ENCODE measurements around the gene SCGB1D4.

SCGB1D4 gene

DNA sequence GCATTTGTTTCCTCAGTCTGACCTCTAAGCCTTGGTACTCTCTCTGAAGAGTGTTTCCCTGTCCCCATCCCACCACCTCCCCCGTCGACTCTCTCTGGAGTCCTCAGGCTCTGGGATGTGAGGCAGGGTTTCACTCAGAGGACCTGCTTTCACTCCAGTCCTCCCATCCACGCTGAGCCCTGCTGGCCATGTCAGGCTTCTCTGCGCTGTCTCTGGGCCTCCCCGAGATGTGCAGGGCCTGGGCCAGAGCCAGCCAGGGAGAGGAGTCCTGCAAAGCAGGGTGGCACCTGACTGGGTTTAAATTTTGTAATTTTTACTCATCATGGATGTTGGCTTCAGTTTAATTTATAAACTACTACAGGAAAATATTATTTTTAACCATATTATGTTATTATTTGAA, 25.6 kb downstream of the SCGB1D4 start:
- no peak for DNase-seq

DNA sequence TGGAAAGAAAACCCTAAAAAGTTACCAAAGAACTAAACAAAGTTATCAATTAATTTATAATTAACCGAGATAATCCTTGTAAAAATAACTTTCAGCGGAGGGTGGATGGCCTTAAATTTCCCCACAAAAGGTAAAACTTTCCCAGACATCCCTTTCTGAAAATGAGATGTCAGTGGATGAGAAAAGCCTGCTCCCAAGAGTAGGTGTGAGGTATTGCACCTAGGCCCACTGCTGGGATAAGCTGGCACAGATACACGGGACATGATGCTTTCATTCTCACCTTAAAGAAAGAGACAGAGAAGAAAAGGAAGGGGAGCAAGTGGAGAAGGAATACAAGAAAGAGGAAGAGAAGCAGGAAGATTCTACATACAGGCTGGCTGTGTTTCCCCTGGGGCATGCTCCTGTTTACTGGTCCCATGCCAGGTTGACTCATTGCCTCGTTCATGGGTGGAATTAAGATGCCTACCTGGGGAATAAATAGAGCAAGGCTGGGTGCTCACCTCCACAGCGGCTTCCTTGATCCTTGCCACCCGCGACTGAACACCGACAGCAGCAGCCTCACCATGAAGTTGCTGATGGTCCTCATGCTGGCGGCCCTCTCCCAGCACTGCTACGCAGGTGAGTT, 29.1 kb downstream of the SCGB1D4 start, which contains the start of gene SCGB2A2:
Gene SCGB2A2 (plus strand): TSS at position 505 of the 625 bp plus-strand sequence. CDS start 59 bp downstream, at position 564.
- no peak for DNase-seq

DNA sequence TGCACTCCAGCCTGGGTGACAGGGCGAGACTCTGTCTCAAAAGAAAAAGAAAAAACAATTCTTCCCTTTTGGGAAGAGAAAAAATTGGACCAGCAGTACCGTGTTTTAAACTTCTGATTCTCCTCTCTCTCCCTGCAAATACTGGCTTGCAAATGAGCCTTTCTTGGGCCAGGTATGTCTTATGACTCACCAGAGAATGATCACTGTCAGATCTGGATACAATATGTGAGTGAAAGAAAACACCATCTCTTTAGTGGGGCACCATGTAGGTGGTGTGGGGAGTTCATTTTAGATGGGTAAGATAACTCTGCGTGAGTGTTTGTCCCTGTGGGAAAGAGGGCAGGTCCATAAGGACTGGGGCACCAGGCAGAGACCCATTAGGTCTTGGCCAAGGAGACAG, 31.3 kb downstream of the SCGB1D4 start:
- DNase-seq, result no peak

DNA sequence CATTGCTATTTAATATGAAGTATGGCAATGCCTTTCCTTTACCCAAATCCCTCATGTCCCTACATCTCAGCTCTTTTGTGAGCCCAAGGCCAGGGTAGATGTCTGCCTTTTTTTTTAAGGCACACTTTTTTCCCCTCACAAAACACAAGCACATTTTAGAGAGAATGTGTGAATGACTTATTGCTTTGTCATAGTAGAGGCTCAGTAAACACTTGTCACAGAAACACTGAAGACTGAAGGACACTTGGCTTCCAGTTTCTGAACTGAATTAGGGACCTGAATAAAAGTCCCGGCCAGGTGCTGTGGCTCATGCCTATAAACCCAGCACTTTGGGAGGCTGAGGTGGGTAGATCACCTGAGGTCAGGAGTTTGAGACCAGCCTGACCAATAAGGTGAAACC, 31.8 kb downstream of the SCGB1D4 start:
- DNase-seq, result peak; percentile 5

DNA sequence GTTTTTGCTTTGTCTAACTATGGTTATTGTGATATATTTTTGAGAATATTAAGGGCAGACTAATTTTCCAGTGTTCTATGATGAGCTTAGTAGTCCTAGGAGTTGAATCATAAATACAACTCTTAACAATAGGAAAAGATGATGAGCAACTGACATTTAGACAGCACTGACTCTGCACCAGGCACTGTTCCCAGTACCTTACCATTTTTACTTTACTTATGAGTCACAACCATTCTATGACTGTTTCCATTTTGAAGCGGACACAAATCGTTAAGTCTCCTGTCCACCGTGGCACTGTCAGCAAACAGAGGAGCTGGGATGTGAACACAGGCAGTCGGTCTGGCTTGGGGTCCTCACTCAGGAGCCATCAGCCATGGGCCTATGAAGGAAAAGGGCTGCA, 32.3 kb downstream of the SCGB1D4 start:
- no peak for DNase-seq

DNA sequence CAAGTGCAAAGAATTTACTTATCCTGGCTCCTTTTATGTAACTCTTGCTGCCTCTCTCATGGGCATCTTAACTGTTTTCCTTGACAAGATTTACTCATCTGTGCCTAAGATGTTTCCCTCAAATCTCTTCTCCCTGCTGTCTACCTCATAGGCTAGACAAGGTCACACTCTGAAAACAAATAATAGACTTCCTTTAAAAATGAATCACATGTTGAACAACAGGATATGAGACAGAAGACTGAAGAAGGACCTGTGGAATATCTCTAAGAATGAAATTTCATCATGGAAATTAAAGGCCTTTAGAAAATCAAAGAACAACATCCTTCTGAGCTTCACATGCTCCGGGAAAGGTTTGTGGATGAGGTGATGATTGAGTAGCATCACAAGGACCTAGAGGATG, 34.9 kb downstream of the SCGB1D4 start:
- DNase-seq, result no peak

DNA sequence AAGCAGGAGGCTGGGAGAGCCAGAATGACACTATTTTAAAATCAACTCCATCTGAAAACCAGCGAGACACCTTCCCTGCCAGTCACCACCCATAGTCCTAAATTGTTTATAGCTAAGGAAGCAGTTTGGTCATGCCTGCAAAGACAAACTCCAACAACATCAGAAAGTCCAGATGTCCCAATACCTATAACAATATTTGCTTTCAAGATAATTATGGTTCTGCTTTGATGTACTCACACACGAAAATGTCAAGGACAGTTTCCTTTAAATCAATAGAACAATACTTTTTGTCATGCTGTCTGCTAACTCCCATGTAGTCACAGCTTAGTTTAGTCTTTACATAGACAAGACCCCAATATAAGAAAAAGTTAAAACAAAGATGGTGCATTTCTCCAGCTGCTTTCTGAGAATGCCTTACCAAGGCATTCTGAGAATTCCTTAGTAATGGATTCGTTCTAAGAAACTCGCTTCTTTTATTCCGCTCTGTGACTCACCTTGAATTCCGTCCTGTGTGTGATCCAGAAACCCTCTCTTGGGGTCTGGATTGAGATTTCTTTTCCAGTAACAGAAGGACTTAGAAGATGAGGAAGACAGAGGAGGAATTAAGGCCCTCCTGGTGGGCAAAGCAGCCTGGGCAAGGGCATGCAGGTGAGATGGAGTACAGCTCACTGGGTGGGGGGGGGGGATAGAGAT, 38.5 kb downstream of the SCGB1D4 start:
- no peak for DNase-seq

DNA sequence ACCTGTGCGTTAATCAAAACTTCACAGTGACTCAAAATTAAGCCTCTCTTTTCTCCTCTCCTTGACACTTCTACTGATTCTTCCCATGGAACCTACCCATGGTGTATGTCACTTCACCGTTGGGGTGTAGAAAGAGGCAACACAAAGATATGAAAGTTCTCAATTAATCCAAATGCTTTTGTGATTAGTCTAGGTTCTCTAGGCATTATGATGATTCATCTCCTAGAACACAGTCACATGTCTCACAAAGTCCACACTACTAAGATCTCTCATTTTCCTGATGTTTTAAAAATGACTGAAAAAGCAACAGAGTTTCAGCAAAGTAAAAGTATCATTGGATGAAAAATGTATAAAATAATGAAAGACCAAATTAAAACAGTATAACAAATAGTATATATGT, 42.6 kb downstream of the SCGB1D4 start:
- no peak for DNase-seq

DNA sequence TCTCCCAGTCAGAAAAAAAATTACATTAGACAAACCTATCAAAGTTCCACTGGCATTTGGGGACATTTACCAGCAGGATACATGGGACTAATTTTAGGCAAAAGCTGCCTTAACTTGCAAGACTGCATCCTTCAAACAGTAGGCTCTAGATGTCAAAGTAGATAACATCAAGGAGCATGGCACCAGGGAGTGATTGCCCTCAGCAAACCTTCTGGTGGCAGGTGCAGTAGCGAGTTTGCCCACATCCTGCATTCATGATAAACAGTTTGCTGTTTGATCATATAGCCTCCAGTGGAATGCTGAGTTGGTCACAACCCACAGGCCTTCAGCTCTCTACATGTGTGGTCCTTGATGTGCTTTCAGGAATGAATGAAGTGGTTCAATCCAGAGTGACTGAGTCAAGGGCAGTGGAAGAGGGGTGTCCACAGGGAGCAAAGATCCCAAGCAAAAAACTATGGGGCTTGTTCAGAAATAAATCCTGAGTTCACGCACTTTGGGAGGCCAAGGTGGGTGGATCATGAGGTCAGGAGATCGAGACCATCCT, 44.8 kb downstream of the SCGB1D4 start:
- DNase-seq, result no peak

DNA sequence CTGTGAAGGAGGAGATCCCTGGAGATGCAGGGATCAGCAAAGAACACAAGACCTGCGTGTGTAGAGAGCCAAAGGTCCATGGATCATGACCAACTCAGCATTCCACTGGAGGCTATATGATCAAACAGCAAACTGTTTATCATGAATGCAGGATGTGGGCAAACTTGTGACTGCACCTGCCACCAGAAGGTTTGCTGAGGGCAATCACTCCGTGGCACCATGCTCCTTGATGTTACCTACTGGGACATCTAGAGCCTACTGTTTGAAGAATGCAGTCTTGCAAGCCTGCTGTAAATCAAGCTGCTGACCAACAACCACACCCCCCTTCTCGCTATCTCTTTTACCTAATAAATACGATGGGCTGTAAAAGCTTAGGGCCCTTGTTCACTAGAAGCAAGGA, 47.2 kb downstream of the SCGB1D4 start:
- DNase-seq, result no peak
